Stimulated activated CD4-positive, alpha-beta T cell treated with anti-CD3 and anti-CD28 coated beads, Interleukin-15, amount 100 ng/mL, for 1 hour (primary cell): ENCODE measurements around the gene HLA-E.
"Not testable (repeated sequence)": the region's sequence is repeated elsewhere in the genome, so short reads cannot be mapped to it uniquely, and the experiment has no call there.

Experiments used
- DNase-seq, 2 donors: peaks; one replicate each; pipeline ENCODE4 v3.0.0-alpha.2; 2020; ENCODE audit warnings: low read depth in 1 of 2, low spot score in 1 of 2

HLA-E gene

GRCh38 chr6:30480536-30481156 is 8.7 kb upstream of the HLA-E start:
- DNase-seq: no peak

GRCh38 chr6:30481211-30481964 is 7.9 kb upstream of the HLA-E start:
- no peak for DNase-seq

- peak; percentile 65 to 78 for DNase-seq
Observed at GRCh38 chr6:30481965-30482644, 7.2 kb upstream of the HLA-E start.

DNA sequence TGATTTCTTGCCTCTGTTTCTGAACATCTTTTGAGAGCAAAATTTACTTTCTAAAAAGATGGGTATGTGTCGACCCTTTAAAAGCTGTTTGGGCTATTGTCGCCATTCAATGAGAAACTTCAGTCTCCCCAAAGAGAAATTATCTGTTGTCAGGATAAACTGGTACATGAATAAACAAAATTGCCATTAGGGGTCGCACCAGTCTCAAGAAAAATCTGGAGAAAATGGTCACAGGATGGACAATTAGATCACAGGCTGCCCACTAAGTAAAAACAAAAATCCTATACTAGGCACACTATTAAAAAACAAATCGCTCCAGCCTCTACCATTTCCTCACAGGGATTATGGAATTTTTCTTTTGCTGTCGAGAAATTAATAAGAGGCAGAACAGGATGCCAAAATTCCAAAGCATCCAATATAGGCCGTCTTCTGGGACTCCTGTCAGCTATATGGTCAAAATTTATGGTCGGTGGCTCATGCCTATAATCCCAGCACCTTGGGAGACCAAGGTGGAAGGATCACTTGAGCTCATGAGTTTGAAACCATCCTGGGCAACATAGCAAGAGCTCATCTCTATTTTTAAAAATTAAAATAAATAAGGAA is 5.5 kb upstream of the HLA-E start:
- DNase-seq: no peak

DNA sequence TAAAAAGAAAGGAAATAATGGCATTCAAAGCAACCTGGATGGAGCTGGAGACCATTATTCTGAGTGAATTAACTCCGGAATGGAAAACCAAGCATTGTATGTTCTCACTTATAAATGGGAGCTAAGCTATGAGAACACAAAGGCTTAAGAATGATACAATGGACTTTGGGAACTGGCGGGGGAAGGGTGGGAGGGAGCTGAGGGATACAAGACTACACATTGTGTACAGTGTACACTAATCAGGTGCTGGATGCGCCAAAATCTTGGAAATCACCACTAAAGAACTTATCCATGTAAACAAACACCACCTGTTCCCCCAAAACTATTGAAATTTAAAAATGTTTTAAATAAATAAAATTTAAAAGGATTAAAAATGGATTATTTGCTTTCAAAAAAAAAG is 4.1 kb upstream of the HLA-E start:
- DNase-seq: no peak

GRCh38 chr6:30487926-30488325 is 1.4 kb upstream of the HLA-E start:
- no peak for DNase-seq

DNA sequence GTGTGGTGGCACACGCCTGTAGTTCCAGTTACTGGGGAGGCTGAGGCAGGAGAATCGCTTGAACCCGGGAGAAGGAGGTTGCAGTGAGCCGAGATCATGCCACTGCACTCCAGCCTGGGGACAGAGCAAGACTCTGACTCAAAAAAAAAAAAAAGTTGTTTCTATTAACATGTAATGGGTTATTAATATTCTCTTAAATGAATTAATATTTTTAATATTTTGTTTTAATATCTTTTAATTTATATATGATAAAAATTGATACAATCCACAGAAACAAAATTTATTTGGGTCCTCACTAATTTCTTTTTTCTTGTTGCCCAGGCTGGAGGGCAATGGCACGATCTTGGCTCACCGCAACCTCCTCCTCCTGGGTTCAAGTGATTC is 620 bp upstream of the HLA-E start:
- not testable (repeated sequence) for DNase-seq

- peak; percentile 64 to 82 for DNase-seq
Observed at GRCh38 chr6:30490026-30490876, 942 bp downstream of the HLA-E start.

GRCh38 chr6:30491291-30491953 is 2.1 kb downstream of the HLA-E start:
- DNase-seq: not testable (repeated sequence)

- no peak for DNase-seq
Observed at GRCh38 chr6:30491991-30492952, 3.0 kb downstream of the HLA-E start.

DNA sequence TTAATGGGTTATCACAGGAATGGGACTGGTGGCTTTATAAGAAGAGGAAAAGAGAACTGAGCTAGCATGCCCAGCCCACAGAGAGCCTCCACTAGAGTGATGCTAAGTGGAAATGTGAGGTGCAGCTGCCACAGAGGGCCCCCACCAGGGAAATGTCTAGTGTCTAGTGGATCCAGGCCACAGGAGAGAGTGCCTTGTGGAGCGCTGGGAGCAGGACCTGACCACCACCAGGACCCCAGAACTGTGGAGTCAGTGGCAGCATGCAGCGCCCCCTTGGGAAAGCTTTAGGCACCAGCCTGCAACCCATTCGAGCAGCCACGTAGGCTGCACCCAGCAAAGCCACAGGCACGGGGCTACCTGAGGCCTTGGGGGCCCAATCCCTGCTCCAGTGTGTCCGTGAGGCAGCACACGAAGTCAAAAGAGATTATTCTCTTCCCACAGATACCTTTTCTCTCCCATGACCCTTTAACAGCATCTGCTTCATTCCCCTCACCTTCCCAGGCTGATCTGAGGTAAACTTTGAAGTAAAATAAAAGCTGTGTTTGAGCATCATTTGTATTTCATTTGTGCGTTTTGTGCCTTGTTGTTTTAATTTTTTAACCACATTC is 4.4 kb downstream of the HLA-E start:
- DNase-seq: no peak

DNA sequence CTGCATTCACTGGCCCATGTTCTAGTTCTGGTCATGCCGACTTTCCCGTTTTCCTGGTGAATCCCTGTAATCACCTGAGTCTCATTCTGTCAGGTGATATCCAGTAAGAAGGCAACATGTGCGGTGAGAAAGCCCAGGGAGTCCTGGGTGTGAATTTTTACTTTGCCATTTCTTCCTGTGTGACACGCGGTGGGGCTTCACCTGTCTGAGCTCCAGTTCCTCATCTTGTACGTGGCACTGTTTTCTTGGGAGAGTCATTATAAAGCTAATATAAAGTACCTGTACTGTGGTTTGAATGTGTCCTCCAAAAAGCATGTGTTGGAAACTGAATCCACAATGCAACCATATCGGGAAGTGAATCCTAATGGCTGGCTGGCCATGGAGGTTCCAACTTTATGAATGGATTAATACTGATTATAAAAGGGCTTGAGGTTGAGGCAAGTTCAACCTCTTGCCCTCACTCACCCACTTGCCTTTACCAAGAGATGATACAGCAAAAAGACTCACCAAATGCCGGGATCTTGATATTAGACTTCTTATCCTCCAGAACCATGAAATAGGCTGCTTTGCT is 5.1 kb downstream of the HLA-E start:
- no peak for DNase-seq

DNA sequence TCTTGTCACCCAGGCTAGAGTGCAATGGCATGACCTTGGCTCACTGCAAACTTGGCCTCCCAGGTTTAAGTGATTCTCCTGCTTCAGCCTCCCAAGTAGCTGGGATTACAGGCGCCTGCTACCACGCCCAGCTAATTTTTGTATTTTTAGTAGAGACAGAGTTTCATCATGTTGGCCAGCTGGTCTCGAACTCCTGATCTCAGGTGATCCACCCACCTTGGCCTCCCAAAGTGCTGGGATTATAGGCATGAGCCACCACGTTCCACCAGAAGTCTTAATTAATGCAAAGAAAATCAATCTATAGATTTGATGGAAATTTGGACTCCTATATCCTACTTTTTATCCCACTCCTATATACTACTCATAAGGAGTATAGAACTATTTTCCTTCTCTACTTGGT is 5.8 kb downstream of the HLA-E start:
- not testable (repeated sequence) for DNase-seq

GRCh38 chr6:30495993-30496392 is 6.7 kb downstream of the HLA-E start:
- no peak for DNase-seq

GRCh38 chr6:30497261-30497599 is 7.9 kb downstream of the HLA-E start:
- not testable (repeated sequence) for DNase-seq

GRCh38 chr6:30497714-30498113 is 8.4 kb downstream of the HLA-E start:
- DNase-seq: no peak

GRCh38 chr6:30498705-30499104 is 9.4 kb downstream of the HLA-E start:
- DNase-seq: not testable (repeated sequence)
